ENCODE data around the gene PCDHA8. TPM values are rescaled to one million over a fixed set of nuclear protein-coding genes. Genes with fewer than 3 reads are reported as not detected.

Gene PCDHA8
- polyA plus RNA-seq, 1 donor (not counting 4 experiments of a cell fraction or from before 2014, with no cell fraction given) = not detected

GRCh38 chr5:140862441-140863295 lies 21.7 kb downstream of the PCDHA8 start:
- no peak overlapping the region for H3K27ac ChIP-seq (ENCODE audit: control insufficient read depth, insufficient read depth, low read length)
- H3K9ac ChIP-seq (ENCODE audit: control insufficient read depth, extremely low read depth, insufficient read depth, low read length) = no peak overlapping the region
- H3K27me3 ChIP-seq (ENCODE audit: control insufficient read depth, extremely low read depth, insufficient read depth, low read length) = no peaks in the 10 kb centered on the region
- no peaks in the 10 kb centered on the region for H3K9me1 ChIP-seq (ENCODE audit: control insufficient read depth, extremely low read depth, insufficient read depth, low read length)
- no peak overlapping the region for H3K4me3 ChIP-seq (ENCODE audit: control insufficient read depth in 2 of 3, extremely low read depth in 1 of 3, insufficient read depth in 2 of 3, low read depth in 1 of 3, low read length in 3 of 3)
- TF ChIP-seq, protein P1, sequence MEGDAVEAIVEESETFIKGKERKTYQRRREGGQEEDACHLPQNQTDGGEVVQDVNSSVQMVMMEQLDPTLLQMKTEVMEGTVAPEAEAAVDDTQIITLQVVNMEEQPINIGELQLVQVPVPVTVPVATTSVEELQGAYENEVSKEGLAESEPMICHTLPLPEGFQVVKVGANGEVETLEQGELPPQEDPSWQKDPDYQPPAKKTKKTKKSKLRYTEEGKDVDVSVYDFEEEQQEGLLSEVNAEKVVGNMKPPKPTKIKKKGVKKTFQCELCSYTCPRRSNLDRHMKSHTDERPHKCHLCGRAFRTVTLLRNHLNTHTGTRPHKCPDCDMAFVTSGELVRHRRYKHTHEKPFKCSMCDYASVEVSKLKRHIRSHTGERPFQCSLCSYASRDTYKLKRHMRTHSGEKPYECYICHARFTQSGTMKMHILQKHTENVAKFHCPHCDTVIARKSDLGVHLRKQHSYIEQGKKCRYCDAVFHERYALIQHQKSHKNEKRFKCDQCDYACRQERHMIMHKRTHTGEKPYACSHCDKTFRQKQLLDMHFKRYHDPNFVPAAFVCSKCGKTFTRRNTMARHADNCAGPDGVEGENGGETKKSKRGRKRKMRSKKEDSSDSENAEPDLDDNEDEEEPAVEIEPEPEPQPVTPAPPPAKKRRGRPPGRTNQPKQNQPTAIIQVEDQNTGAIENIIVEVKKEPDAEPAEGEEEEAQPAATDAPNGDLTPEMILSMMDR (optimal IDR thresholded peaks at IDR 0.05 in 1 of 3, IDR thresholded peaks at IDR 0.05 in 1 of 3, conservative IDR thresholded peaks at IDR 0.05 in 1 of 3; ENCODE audit: extremely low read depth in 1 of 3, insufficient read depth in 2 of 3, low read length in 3 of 3) = no peak
- no peak for TF ChIP-seq EZH2 (IDR thresholded peaks at IDR 0.05; ENCODE audit: low read length)
- no peak overlapping the region for H2AFZ ChIP-seq (ENCODE audit: control insufficient read depth, low read length)
- H3K36me3 ChIP-seq (ENCODE audit: control insufficient read depth in 2 of 2, extremely low read depth in 1 of 2, insufficient read depth in 2 of 2, low read length in 2 of 2) = no peaks in the 10 kb centered on the region
- dilution Hi-C loops (cut with MboI; ENCODE audit: extremely low pct_ligation_motif_present, low sequenced_read_pairs) = no loop called here
- FAIRE-seq (no peak), DNase-seq (ENCODE audit: low read depth, low spot score) (no peak)
- H3K9me3 ChIP-seq (ENCODE audit: control insufficient read depth, low read depth, low read length) = peaks cover 12% of the 10 kb centered on the region
- H3K4me1 ChIP-seq (ENCODE audit: control insufficient read depth, extremely low read depth, insufficient read depth, low read length) = no peaks in the 10 kb centered on the region
- no peaks in the 10 kb centered on the region for H4K20me1 ChIP-seq (ENCODE audit: control insufficient read depth, extremely low read depth, insufficient read depth, low read length)
- H3K79me2 ChIP-seq (ENCODE audit: control insufficient read depth, insufficient read depth, low read length) = no peaks in the 10 kb centered on the region
- no peak overlapping the region for H3K4me2 ChIP-seq (ENCODE audit: control insufficient read depth, extremely low read depth, insufficient read depth, low read depth, low read length)

DNA sequence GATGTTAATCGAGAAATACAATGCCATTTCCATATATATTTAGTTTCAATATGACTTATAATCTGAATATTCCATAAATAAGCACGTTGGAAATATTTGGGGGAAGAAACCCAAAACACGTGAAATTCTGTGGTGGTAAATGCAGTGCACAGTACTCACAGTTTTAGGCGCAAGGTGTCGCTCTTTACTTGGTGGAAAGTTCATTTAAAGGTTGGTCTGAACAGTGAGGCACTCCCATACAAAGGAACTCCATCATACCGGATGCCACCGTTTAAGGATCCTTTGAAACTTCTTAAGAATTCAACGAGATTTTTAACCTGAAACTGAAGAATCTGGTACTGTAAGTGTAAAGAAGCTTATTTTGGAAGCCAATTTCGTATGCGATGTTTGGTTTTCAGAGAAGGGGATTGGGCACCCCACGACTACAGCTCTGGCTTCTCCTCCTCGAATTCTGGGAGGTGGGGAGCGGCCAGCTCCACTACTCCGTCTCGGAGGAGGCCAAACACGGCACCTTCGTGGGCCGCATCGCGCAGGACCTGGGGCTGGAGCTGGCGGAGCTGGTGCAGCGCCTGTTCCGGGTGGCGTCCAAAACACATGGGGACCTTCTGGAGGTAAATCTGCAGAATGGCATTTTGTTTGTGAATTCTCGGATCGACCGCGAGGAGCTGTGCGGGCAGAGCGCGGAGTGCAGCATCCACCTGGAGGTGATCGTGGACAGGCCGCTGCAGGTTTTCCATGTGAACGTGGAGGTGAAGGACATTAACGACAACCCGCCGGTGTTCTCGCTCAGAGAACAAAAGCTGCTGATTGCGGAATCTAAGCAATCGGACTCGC lies 28.0 kb downstream of the PCDHA8 start, which contains the start of gene PCDHA11:
Gene PCDHA11 (plus strand): TSS at position 237 of the 834 bp plus-strand sequence. CDS start 147 bp downstream, at position 384.
- H3K4me1 ChIP-seq (ENCODE audit: control insufficient read depth, extremely low read depth, insufficient read depth, low read length) = no peaks in the 10 kb centered on the region
- no peak within 1 kb of the TSS for H3K9ac ChIP-seq (ENCODE audit: control insufficient read depth, extremely low read depth, insufficient read depth, low read length)
- no peak within 1 kb of the TSS for H3K4me2 ChIP-seq (ENCODE audit: control insufficient read depth, extremely low read depth, insufficient read depth, low read depth, low read length)
- DNase-seq (ENCODE audit: low read depth, low spot score) (no peak), FAIRE-seq (no peak)
- H3K79me2 ChIP-seq (ENCODE audit: control insufficient read depth, insufficient read depth, low read length) = no peaks in the 10 kb centered on the region
- no peak within 1 kb of the TSS for H2AFZ ChIP-seq (ENCODE audit: control insufficient read depth, low read length)
- no peaks in the 10 kb centered on the region for H3K9me1 ChIP-seq (ENCODE audit: control insufficient read depth, extremely low read depth, insufficient read depth, low read length)
- no peaks in the 10 kb centered on the region for H4K20me1 ChIP-seq (ENCODE audit: control insufficient read depth, extremely low read depth, insufficient read depth, low read length)
- dilution Hi-C loops (cut with MboI; ENCODE audit: extremely low pct_ligation_motif_present, low sequenced_read_pairs) = no loop called here
- no peaks in the 10 kb centered on the region for H3K36me3 ChIP-seq (ENCODE audit: control insufficient read depth in 2 of 2, extremely low read depth in 1 of 2, insufficient read depth in 2 of 2, low read length in 2 of 2)
- TF ChIP-seq, protein P1 (optimal IDR thresholded peaks at IDR 0.05 in 1 of 3, IDR thresholded peaks at IDR 0.05 in 1 of 3, conservative IDR thresholded peaks at IDR 0.05 in 1 of 3; ENCODE audit: extremely low read depth in 1 of 3, insufficient read depth in 2 of 3, low read length in 3 of 3) = peak in 2 of 3 experiments; percentile 5 to 37
- no peak for TF ChIP-seq EZH2 (IDR thresholded peaks at IDR 0.05; ENCODE audit: low read length)
- peaks cover 13% of the 10 kb centered on the region for H3K9me3 ChIP-seq (ENCODE audit: control insufficient read depth, low read depth, low read length)
- H3K27ac ChIP-seq (ENCODE audit: control insufficient read depth, insufficient read depth, low read length) = no peak within 1 kb of the TSS
- no peak within 1 kb of the TSS for H3K4me3 ChIP-seq (ENCODE audit: control insufficient read depth in 2 of 3, extremely low read depth in 1 of 3, insufficient read depth in 2 of 3, low read depth in 1 of 3, low read length in 3 of 3)
- no peaks in the 10 kb centered on the region for H3K27me3 ChIP-seq (ENCODE audit: control insufficient read depth, extremely low read depth, insufficient read depth, low read length)

All from keratinocyte (primary cell).